Stomach (tissue), 9 donors: ENCODE measurements around the gene FOXS1. TPM values are rescaled to one million over a fixed set of nuclear protein-coding genes. Genes with fewer than 3 reads are reported as not detected.

ENCODE experiments used
- DNase-seq, 2 donors: peaks; one replicate each; pipeline versions ENCODE4 v3.0.0 to v3.0.0-alpha.2; 2013 to 2019
- H3K27ac ChIP-seq, 5 donors: fragments of 200-600 bp in 4 of 5; sonication (generic) in 4 of 5; one replicate each; pipeline ENCODE4 v1.5.1; 2013 to 2019; ENCODE audit warnings: mild to moderate bottlenecking in 1 of 5, moderate library complexity in 1 of 5
- H3K27me3 ChIP-seq, 3 donors: fragments of 200-600 bp; sonication (generic); one replicate each; pipeline ENCODE4 v1.5.1; 2017 to 2019; ENCODE audit warnings: mixed run types in 1 of 3
- H3K36me3 ChIP-seq, 4 donors: fragments of 200-600 bp; sonication (generic); 1 replicate in 3 of 4; 2 replicates in 1 of 4; pipeline ENCODE4 v1.5.1; 2016 to 2019
- H3K4me1 ChIP-seq, 4 donors: fragments of 200-600 bp; sonication (generic); one replicate each; pipeline ENCODE4 v1.5.1; 2016 to 2019
- H3K4me3 ChIP-seq, 4 donors: fragments of 200-600 bp; sonication (generic) in 3 of 4; one replicate each; pipeline ENCODE4 v1.5.1; 2016 to 2019; ENCODE audit warnings: mild to moderate bottlenecking in 1 of 4
- H3K9me3 ChIP-seq, 4 donors: fragments of 200-600 bp; sonication (generic); one replicate each; pipeline ENCODE4 v1.5.1; 2016 to 2019
- CTCF ChIP-seq, 7 experiments: fragments of 450-650 bp in 4 of 7; fragments of 200-600 bp in 3 of 7; sonication (generic) in 3 of 7; IDR thresholded peaks; one replicate each; pipeline ENCODE4 v1.5.1; 2016 to 2019; ENCODE audit warnings: antibody characterized with exemption in 7 of 7, control low read depth in 2 of 7, mild to moderate bottlenecking in 1 of 7
- EP300 ChIP-seq: sonication (generic); formaldehyde crosslinking; IDR thresholded peaks from one replicate; pipeline ENCODE4 v1.6.1; 2017; ENCODE audit warnings: antibody characterized with exemption
- POLR2A ChIP-seq, 4 donors: fragments of 450-650 bp; IDR thresholded peaks; one replicate each; pipeline ENCODE4 v1.6.1; 2016; ENCODE audit warnings: antibody characterized with exemption in 4 of 4, control low read depth in 2 of 4, mild to moderate bottlenecking in 1 of 4, moderate library complexity in 1 of 4
- POLR2AphosphoS5 ChIP-seq, 3 donors: sonication (generic); formaldehyde crosslinking; IDR thresholded peaks; one replicate each; pipeline ENCODE4 v1.6.1; 2016; ENCODE audit warnings: antibody characterized with exemption in 3 of 3
- WGBS, 5 donors: extraction: QIAGEN DNeasy Blood & Tissue Kit in 3 of 5; methylation state at CpG; one replicate each; pipeline versions ENCODE4 v1.1.5 to v1.1.7; 2013 to 2018; 5-methylcytosine and 5-hydroxymethylcytosine counted together
- intact Hi-C: fragments of 100-400 bp; cut with DNase I; formaldehyde crosslinking; loops from one replicate; pipeline ENCODE4 v1.15.1; 2023; ENCODE audit warnings: low total_unique reads
- polyA plus RNA-seq, 3 donors: library from polyadenylated mRNA; stranded (reverse); fragments of 200-250 nt; gene quantifications; one replicate each; pipeline ENCODE4 v1.2.3, GENCODE V29; 2013
- small RNA-seq, 4 donors: library from RNA; depleted of rRNA; stranded (forward); fragments of <200 nt; gene quantifications; one replicate each; pipeline ENCODE3, GENCODE V24; 2016
- total RNA-seq, 5 donors: library from RNA; depleted of rRNA; stranded (reverse); fragments of >200 nt; gene quantifications; one replicate each; pipeline versions ENCODE4 v1.1.0 to v1.2.3, GENCODE V29; 2014 to 2016
- donor health status: healthy with polysubstance abuse.
- donor health status: Bipolar disorder and iron deficiency.
- donor health status: healthy.

FOXS1 gene
- total and polyA plus RNA-seq, 8 donors, result 0.43 to 1.1 (median 0.44) TPM; not detected in 5

- no peak overlapping the region for H3K4me3 ChIP-seq
- no peaks in the 10 kb centered on the region for H3K9me3 ChIP-seq
- H3K36me3 ChIP-seq, result peaks cover 0 to 20% (median 0%) of the 10 kb centered on the region in 4 donors
- no peak overlapping the region for H3K27ac ChIP-seq
- intact Hi-C loops, result no loop called here
- no peak for TF ChIP-seq CTCF (IDR thresholded peaks at IDR 0.05)
- TF ChIP-seq POLR2A (IDR thresholded peaks at IDR 0.05), result no peak
- TF ChIP-seq EP300, result no peak
- no peak for TF ChIP-seq POLR2AphosphoS5 (IDR thresholded peaks at IDR 0.05)
- H3K27me3 ChIP-seq, result no peaks in the 10 kb centered on the region
- no peaks in the 10 kb centered on the region for H3K4me1 ChIP-seq
- DNase-seq, result no peak
- WGBS, 5 donors, result 85 to 95% (median 93%) methylated on average over 3 of the region's 3 CpGs
These were observed 48.0 kb downstream of the FOXS1 start for GRCh38 chr20:31797364-31797763.

Small RNAs within 50 kb of the gene (small RNA-seq; reads per million reads assigned to genes)
- gene AL160175.1, result 0 reads per million in 4 donors

Other genes with a start within 250 kb of the FOXS1 start
- gene ID1, start 240.3 kb downstream of the FOXS1 start, total RNA-seq, result 100 to 1,000 TPM; 315 to 475 (median 378) TPM
- gene ID1, start 240.3 kb downstream of the FOXS1 start, polyA plus RNA-seq, result 100 to 1,000 TPM; 168 to 585 (median 350) TPM
- gene COX4I2, start 207.7 kb downstream of the FOXS1 start, total RNA-seq, result 1 to 10 TPM in 2 of 5 donors, not detected in 3; 1.8 to 4.2 TPM
- gene COX4I2, start 207.7 kb downstream of the FOXS1 start, polyA plus RNA-seq, result 1 to 10 TPM; 1.8 to 6.7 (median 4.8) TPM
- 100 to 1,000 TPM in 2 of 5 donors, 10 to 100 TPM in 3; 61.7 to 210 (median 68.7) TPM for gene BCL2L1, start 122.7 kb downstream of the FOXS1 start, total RNA-seq
- 10 to 100 TPM; 47.1 to 88.2 (median 73.0) TPM for gene BCL2L1, start 122.7 kb downstream of the FOXS1 start, polyA plus RNA-seq
- 10 to 100 TPM in 1 of 5 donors, 1 to 10 TPM in 4; 5.3 to 11.4 (median 7.6) TPM for gene TPX2, start 106.3 kb downstream of the FOXS1 start, total RNA-seq
- 1 to 10 TPM; 1.7 to 7.1 (median 3.3) TPM for gene TPX2, start 106.3 kb downstream of the FOXS1 start, polyA plus RNA-seq
- gene MYLK2, start 26.2 kb downstream of the FOXS1 start, total RNA-seq, result under 1 TPM in 2 of 5 donors, not detected in 3; 0.37 to 0.45 TPM
- gene MYLK2, start 26.2 kb downstream of the FOXS1 start, polyA plus RNA-seq, result under 1 TPM; 0.19 to 0.43 (median 0.31) TPM
- gene DUSP15, start 24.9 kb upstream of the FOXS1 start, total RNA-seq, result 1 to 10 TPM in 1 of 5 donors, under 1 TPM in 1, not detected in 3; 0.45 to 3.9 TPM
- gene DUSP15, start 24.9 kb upstream of the FOXS1 start, polyA plus RNA-seq, result 1 to 10 TPM; 2.1 to 4.7 (median 2.9) TPM
- under 1 TPM in 2 of 5 donors, not detected in 3; 0.18 to 0.43 TPM for gene TTLL9, start 25.0 kb upstream of the FOXS1 start, total RNA-seq
- under 1 TPM in 1 of 3 donors, not detected in 2; 0.15 TPM for gene TTLL9, start 25.0 kb upstream of the FOXS1 start, polyA plus RNA-seq
- 1 to 10 TPM in 3 of 5 donors, under 1 TPM in 1, not detected in 1; 0.58 to 2.8 (median 1.7) TPM for gene PDRG1, start 106.4 kb upstream of the FOXS1 start, total RNA-seq
- gene PDRG1, start 106.4 kb upstream of the FOXS1 start, polyA plus RNA-seq, result 10 to 100 TPM; 14.0 to 18.6 (median 14.1) TPM
- under 1 TPM in 3 of 5 donors, not detected in 2; under 0.01 to 0.58 (median 0.37) TPM for gene XKR7, start 122.5 kb upstream of the FOXS1 start, total RNA-seq
- gene XKR7, start 122.5 kb upstream of the FOXS1 start, polyA plus RNA-seq, result under 1 TPM in 1 of 3 donors, not detected in 2; 0.06 TPM
- 1 to 10 TPM in 1 of 5 donors, under 1 TPM in 2, not detected in 2; 0.45 to 4.4 (median 0.72) TPM for gene CCM2L, start 164.8 kb upstream of the FOXS1 start, total RNA-seq
- 1 to 10 TPM; 1.9 to 2.7 (median 2.3) TPM for gene CCM2L, start 164.8 kb upstream of the FOXS1 start, polyA plus RNA-seq
- 1 to 10 TPM in 4 of 5 donors, not detected in 1; 1.3 to 6.8 (median 3.3) TPM for gene HCK, start 206.6 kb upstream of the FOXS1 start, total RNA-seq
- gene HCK, start 206.6 kb upstream of the FOXS1 start, polyA plus RNA-seq, result 10 to 100 TPM in 2 of 3 donors, 1 to 10 TPM in 1; 4.4 to 14.7 (median 10.4) TPM